GM04503 (cell line): ENCODE results near the gene CCDC73.
"Not testable (repeated sequence)": the region's sequence is repeated elsewhere in the genome, so short reads cannot be mapped to it uniquely, and the experiment has no call there.

Experiments
- DNase-seq: peaks from one replicate; pipeline ENCODE4 v3.0.0-alpha.2; 2012; ENCODE audit warnings: low read depth

CCDC73 gene

GRCh38 chr11:32794439-32794838, at the start of gene CCDC73:
TSS of gene CCDC73 (minus strand) at chr11:32794662. CDS start at chr11:32760243, 34,419 bp downstream.
- no peak for DNase-seq

GRCh38 chr11:32843544-32843943, 49.1 kb upstream of the CCDC73 start:
- no peak for DNase-seq

DNA sequence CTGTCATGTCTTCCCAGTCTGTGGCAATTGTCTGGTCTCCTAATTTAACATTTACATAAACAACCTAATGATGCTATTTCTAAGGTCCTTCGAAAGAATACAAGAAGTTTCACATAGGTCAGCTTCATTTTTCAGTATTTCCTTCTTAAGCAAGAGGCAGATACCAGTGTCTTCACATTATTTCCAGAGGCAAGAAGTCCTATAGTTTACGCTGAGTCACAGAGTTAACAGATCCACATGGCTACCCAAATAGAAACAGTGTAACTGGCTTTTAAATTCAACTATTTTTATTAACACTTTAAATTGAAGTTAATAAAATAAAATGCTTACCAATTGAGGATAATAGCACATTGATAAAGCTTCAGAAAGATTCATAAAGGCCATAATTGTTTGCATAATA, 46.1 kb upstream of the CCDC73 start:
- DNase-seq, result no peak

DNA sequence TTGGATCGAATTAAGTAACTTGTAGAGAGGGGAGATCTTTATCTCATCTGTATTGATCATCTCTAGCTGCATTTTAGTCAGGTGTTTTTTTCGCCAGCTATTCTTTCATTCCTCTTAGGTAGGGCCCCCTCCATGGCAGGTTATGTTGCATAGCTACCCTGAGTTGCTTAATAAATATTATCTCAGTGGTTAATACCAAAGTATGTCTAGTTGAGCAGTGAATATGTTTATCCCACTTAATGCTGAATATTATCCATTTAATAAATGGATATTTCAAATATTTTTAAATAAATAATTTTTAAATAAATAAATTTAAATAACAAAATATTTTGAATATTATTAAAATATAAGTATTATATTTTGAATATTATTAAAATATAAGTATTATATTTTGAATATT, 44.8 kb upstream of the CCDC73 start:
- no peak for DNase-seq

- DNase-seq, result no peak
Measured at GRCh38 chr11:32838505-32839274, 44.2 kb upstream of the CCDC73 start.

DNA sequence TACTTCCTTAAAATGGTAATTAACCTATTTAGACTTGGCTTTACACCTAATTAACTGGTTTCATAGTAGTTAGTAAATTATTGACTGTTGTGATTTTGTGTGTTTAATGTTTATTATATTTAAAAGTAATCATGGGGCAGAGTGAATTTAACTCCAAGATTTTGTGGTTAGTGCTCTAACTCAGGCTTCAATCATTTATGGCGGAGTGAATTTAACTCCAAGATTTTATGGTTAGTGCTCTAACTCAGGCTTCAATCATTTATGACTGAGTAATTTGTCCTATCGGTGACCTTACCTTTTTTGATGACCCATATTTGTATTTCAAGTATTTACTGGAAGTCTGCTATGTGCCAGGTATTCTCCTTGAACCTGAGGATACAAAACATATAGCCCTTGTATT, 42.5 kb upstream of the CCDC73 start:
- no peak for DNase-seq

DNA sequence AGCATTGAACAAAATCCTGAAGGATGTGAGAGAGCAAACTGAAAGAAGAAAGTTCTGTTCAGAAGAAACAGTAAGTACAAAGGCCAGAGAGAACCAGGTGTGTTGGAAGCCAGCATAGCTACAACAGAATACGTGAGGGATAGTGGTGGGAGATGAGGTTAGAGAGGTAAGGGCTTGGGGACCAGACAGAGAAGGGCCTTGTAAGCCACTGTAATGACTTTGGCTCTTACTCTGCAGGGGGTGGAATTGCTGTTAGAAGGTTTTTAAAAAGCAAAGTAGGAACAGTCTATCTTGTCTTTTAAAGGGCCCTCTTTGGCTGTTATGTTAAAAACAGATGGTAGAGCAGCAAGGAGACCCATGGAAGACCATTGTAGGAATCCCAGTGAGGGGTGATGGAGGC, 39.5 kb upstream of the CCDC73 start:
- DNase-seq, result no peak

GRCh38 chr11:32831221-32831620, 36.8 kb upstream of the CCDC73 start:
- no peak for DNase-seq

- no peak for DNase-seq
Measured at GRCh38 chr11:32830796-32831195, 36.3 kb upstream of the CCDC73 start.

- no peak for DNase-seq
Measured at GRCh38 chr11:32830413-32830738, 35.9 kb upstream of the CCDC73 start.

DNA sequence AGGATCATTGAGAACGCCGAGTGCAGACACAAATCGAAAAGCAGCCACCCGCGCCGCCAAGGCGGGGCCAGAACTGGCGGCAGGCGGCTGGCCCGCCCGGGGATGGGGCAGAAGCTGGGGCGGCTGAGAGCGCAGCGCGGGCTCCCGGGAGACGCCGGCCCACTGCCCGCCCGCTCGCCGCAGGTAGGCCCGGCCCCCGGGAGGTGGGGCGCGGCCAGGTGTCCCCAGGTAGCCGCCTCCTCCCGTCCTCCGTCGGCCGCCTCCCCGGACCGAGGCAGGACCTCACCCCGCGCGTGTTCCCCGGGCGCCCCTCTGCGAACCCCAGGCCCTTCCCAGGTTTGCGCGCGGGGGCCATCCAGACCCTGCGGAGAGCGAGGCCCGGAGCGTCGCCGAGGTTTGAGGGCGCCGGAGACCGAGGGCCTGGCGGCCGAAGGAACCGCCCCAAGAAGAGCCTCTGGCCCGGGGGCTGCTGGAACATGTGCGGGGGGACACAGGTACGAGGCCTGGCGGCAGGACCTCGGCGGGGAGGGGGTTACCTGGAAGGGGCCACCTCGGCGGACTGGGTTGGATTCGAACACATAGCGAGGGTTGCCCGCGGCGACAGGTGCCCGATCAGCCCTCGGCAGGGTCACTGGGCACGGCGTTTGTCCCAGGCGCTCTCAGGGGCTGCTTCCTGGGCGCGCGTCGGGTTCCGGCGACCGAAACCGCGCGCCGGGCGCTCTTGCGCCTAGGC, 35.4 kb upstream of the CCDC73 start, which contains the start of gene PRRG4:
Gene PRRG4, plus strand, starts transcription at position 248 of the 733 bp plus-strand sequence. CDS start 603 bp downstream, outside the sequence.
- no peak for DNase-seq

GRCh38 chr11:32829157-32829679, 34.8 kb upstream of the CCDC73 start:
- no peak for DNase-seq

DNA sequence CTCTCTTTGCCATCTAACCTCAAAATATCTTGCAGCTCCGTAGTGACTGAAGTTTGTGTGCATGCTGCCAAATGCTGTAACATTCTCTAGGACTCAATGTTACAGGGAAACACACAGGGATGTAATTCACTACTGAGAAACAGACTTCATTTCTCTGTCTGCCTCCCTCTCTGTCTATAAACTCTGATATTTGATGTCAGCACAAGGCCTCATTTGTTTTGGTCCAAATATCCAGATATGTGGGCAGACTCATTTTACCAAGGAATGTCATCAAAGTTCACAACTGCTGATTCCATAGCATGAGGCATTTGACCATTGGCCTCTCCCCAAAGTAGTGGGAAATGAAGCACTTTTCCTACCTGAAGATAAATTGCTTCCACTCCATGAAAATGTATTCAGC, 32.8 kb upstream of the CCDC73 start:
- no peak for DNase-seq

DNA sequence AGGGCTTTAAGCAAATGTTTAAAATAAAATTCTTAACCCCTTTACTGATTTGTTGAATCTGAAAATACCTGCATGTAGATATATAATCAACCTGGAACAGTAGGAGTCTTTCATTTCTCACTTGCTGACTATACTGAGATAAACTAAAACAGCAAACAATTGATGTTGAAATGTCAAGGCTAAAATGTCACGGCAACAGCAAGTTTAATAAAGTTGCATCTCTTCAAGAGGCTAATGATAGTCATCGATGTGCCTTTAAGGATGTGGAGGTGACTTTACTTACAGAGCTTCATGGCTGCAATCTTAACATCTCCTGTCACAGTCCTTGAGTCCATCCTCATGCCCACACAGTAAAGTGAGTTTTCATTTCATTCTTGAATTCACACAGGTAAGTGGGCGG, 31.7 kb upstream of the CCDC73 start:
- no peak for DNase-seq

- DNase-seq, result not testable (repeated sequence)
Measured at GRCh38 chr11:32823617-32824016, 29.2 kb upstream of the CCDC73 start.

DNA sequence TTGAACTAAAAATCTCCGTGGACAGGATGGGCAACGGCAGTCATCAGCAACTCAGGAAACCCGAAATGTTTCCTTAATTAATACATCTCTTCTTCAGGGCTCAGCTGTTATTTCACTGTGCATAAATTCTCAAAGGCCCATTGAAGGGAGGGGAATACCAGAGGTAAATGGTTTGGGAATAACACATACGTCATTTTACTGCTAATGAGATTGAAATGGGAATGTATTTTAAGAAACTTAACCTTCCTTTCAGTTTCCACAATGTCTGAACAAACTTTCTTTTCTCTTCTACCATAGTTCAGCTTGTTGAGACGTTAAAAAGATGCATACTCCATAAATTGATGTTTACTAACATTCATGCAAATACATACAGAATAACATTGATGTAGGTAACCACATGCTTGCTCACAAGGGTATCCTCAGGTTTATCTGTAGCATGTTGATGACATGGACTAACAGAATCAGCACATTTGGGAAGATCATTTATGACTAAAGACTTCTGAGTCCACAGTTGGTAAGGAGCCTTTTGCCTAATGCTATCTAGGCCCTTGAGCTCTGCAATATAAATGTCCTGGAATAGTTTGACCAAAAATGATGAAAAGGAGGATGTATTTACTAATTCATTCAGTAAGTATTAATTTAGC, 27.6 kb upstream of the CCDC73 start:
- DNase-seq, result no peak

- DNase-seq, result no peak
Measured at GRCh38 chr11:32821517-32821916, 27.1 kb upstream of the CCDC73 start.

DNA sequence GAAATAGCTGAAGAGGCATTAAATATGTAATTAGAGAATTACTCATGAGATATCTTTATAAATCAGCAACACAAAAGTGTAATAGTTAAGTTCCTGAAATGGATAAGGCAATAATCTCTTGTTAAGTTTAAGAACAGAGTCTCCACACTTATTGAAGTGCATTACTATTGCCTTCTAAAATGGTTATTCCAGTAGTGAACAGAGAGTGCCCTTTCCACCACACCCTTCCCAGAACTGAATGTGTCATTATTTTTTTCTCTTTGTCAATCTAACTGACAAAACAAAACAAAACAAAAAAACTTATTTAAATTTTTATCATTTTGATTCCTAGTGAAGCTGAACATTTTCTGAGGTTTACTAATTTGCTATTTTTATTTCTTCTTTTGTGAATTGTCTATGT, 26.0 kb upstream of the CCDC73 start:
- no peak for DNase-seq

DNA sequence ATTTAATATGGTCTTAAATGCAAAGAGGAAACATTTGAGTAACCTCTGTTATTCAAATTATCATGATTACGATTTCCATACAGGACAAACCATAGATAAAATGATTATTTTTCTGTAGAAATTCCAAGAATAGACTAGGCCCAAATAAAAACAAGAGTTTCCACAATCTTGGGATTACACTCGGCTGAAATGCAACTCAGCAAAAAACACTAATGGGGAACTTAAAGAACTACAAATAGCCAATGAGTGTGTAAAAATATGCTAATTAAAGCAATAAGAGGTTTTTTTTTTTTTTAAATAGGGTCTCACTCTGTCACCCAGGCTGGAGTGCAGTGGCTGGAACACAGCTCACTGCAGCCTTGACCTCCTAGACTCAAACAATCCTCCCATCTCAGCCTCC, 24.7 kb upstream of the CCDC73 start:
- no peak for DNase-seq

DNA sequence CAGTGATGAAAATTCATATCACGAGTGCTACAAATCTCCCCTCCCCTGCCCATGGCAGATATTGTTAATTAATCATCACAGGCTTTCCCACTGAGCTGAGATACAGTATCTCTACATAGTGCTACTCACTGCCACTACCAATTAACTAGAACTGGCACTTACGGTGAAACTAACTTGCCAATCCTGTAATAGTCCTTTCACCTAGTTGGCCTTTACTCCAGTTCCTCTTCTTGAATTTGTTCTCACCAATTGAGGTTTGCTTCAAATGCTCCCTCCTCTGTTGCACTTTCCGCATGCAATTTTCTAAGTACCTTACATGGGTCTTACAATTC, 23.4 kb upstream of the CCDC73 start:
- DNase-seq, result no peak

DNA sequence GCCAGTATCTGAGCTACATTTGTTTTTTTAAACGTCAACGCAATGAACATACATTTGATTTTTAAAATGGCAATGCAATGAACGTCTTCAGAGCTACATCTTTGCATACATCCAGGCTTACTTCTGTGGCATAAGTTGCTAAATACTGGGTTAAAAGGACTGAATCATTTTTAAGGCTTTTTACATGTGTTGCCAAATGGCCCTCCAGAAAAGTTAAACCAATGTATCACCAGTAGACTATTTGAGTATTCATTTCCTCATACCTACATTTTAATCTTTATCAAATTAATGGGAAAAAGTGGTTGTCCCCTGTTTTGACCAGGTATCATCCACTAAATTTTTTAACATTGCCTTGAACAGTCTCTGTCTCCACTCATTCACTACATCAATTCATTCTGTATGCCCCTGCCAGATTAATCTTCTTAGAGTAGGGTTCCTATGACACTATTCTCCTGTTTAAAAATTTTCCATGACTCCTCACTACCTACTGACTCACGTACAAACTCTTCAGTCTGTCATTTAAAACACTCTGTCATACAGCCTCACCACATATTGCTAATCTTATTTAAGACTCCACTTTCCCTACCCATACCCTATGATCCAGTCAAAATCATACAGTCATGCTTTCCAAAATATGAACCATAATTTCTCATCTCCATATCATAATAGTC, 22.9 kb upstream of the CCDC73 start:
- DNase-seq, result no peak

- peak; percentile 14 for DNase-seq
Measured at GRCh38 chr11:32809313-32809712, 14.9 kb upstream of the CCDC73 start.
